HG02840 (cell line): Measurements from ENCODE around the gene BTLA.
"Not testable (repeated sequence)": the region's sequence is repeated elsewhere in the genome, so short reads cannot be mapped to it uniquely, and the experiment has no call there.

Experiments
- ATAC-seq: cut with Tn5 transposase; IDR thresholded peaks from one replicate; pipeline ENCODE4 v1.9.1; 2021; ENCODE audit warnings: mild to moderate bottlenecking, moderate library complexity, moderate number of reproducible peaks; ENCODE audit not compliant: unreplicated experiment, low FRiP score

BTLA gene

GRCh38 chr3:112492124-112492523, 7.1 kb downstream of the BTLA start:
- ATAC-seq, result no peak

- no peak for ATAC-seq
Measured at GRCh38 chr3:112491373-112491772, 7.9 kb downstream of the BTLA start.

DNA sequence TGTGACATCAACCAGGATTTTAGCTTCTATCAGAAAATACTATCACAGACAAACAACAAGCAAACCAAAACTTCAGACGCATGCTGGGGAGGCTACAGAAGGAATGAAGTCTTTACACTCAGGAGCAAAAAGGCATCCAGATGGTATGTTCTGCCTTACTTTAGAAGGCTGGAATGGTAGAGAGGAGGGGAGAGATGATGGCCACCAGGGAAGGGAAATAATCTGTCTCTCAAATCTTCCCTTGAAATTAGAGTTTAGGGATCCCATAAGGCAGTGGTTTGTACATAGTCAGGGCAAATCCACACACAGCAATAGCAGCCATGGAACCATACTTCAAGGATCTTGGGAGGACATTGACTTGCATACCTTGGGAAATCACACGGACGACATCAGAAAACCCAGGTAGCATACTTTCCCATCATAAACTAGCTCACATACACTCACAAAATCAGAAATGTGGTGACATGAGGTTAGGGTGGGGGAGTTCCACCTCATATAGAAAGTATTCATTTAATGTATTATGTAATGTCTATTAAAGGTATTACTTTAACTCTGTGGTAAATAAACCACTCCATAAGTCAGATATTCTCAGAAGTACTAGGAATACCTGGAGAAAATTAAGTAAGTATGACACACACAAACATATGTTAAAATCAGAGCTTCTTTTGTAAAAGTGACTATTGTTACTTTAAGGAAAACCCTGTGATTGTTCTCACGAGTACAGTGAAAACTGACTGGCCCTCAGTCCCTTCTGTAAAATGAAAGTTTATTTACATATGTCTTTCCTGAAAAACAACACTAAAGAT, 9.4 kb downstream of the BTLA start:
- ATAC-seq, result peak; percentile 50

DNA sequence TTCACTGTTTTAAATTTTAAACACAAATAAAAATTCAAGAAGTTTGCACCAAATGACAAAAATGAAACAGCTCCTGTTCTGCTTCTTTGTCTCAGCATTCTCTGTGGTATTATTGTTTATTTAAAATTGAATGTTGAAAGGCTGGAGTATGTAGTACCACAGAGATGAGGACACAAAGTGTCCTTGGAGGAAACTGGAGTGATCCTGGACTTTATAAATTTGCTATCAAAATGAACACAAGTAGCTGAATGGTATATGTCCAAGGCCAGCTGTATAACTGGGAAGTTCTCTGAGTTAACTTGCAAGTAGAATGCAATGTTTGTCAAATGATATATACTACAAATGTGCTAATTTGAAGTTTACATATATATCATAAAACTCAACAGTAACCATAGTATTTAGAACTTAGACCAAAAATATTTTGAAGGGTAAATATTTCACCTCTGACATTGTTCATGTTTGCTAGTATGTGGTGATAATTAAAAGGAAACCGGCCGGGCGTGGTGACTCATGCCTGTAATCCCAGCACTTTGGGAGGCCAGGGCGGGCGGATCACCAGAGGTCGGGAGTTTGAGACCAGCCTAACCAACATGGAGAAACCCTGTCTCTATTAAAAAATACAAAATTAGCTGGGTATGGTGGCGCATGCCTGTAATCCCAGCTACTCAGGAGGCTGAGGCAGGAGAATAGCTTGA, 12.3 kb downstream of the BTLA start:
- no peak for ATAC-seq

DNA sequence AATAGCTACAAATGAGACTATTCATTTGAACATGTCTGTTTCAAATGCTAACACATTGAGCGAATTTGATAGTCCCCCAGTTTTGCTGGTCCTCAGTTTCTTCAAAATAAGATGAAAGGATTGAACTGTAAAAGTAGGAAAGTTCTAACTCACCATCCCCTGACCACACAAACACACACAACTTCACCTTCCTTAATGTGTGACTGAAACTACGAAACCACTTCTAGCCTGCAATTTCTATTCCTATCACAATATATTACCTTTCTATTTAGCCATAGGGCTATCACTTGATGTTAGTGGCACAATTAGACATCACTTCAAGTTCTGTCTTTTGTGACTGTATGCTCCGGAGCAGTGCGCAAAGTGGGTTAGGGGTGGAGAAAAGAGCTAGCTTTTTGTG, 14.9 kb downstream of the BTLA start:
- ATAC-seq, result no peak

- ATAC-seq, result no peak
Measured at GRCh38 chr3:112482675-112483074, 16.6 kb downstream of the BTLA start.

GRCh38 chr3:112481302-112481721, 18.0 kb downstream of the BTLA start:
- no peak for ATAC-seq

DNA sequence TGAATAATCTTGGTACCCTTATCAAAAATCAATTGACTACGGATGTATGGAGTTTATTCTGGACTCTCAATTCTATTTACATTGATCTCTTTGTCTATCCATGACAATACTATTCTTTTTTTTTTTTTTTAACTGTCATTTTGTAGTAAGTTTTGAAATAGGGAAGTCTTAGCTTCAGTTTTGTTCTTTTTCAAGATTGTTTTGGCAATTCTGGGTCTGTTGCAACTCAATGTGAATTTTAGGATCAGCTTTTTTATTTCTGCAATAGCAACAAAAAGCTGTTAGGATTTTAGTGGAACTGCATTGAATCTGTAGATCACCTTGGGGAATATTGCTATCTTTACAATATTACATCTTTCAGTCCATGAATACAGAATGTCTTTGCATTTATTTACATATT, 21.4 kb downstream of the BTLA start:
- ATAC-seq, result no peak

DNA sequence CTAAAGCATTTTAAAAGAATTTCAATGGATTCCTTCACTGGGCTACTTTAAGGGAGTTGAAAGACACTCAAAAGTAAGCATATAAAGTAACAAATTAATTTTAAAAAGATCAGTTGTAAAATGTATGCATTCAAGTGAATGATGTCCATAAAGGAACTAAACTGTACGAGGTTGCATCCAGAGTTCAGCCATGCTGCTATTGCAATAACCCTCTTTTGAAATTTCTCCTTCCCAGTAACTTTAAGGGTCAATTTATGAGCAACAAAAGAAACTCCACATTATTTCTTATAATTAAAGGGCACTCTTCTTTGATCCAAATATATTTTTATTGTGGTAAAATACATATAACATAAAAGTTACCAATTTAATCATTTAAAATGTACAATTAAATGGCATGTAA, 22.9 kb downstream of the BTLA start:
- no peak for ATAC-seq

- no peak for ATAC-seq
Measured at GRCh38 chr3:112474796-112475195, 24.5 kb downstream of the BTLA start.

DNA sequence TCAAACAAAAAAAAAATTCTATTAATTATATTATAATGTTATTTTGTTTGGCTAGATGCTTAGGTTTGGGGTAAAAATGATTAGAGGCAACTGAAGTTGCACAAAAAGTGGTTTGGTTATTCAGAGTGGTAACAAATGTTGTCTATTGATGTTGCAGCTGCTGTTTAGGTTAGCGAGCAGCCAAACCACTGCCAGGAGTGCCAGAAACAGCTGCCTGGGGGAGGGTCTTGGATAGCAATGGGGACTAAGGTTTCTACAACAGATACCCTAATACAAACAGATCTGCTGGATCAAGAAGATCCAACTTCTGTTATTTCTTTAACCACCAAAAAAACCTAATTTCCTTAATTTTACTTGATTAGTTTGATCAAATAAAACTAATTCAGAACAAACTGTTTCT, 26.6 kb downstream of the BTLA start:
- ATAC-seq, result no peak

GRCh38 chr3:112471596-112472325, 27.5 kb downstream of the BTLA start:
- no peak for ATAC-seq

DNA sequence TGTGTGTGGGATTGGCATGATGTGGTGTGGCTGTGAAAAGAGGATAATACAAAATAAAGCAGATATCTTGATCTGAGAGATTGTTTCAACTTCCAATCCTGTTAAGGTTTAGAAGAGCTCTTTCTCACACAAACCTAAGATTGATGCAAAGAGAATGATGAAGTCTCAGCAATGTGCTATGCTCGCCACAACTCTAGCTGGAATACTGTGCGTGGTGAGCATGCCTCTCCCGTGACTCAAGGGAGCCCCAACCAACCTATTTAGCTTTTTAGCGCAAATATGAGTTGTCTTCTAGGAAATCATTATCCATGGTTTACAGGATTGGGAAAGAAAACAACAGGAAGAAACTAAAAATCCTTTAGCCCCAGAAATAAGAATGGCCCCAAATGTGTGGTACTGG, 28.5 kb downstream of the BTLA start:
- ATAC-seq, result no peak

- no peak for ATAC-seq
Measured at GRCh38 chr3:112469671-112470070, 29.6 kb downstream of the BTLA start.

DNA sequence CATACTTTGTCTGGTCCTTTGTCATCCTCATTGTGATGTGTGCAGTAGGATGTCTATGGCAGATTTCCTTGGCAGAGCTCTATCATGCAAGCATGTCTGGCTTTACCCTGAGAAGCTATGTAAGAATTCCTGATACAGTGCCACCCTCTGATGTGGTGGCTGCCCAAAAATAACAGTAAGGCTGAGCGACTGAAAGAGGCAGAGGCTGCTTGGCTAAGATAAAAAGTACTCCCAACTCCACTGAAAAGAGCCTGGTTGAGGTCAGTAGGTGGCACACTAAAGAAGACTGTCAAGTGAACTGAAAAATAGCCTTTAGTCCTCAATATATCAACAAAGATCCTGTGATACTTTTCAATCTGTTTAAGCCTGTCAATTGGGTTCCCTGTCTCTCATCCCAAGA, 31.7 kb downstream of the BTLA start:
- no peak for ATAC-seq

DNA sequence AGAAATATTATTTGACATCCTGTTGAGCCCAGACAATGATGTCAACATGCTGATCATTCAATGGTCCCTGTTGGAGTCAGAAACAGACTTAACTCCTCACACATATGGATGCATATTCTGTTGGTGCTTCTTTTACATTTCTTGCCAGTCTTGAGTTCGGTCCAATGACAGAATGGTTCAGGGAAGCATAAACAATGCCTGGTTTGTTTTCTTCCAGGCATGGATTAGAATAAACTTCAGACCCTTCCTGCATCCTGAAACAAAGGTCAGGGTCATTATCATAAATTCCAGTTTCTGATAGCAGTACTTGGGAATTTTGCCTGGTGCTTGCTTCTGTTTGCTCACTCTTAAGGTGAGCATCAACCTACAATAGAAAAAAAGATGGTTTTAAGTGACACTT, 33.3 kb downstream of the BTLA start:
- no peak for ATAC-seq

DNA sequence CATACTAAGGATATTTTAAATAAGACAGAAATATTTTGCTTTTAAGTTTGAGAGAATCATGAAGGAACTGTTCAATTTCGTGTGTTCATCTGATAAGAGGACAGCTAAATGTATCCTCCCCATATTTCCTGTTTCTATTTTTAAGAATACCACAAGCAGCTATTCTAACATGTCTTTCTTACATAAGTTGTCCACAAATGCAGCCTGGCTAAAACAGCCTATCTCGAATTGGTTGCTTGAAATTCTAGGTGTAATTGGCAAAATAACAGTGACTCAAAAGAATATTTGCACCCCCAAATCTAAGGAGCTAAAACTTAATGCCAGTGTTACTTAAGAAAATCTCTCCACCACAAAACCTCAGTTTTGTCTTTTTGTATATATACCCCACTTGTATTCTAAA, 35.0 kb downstream of the BTLA start:
- no peak for ATAC-seq

DNA sequence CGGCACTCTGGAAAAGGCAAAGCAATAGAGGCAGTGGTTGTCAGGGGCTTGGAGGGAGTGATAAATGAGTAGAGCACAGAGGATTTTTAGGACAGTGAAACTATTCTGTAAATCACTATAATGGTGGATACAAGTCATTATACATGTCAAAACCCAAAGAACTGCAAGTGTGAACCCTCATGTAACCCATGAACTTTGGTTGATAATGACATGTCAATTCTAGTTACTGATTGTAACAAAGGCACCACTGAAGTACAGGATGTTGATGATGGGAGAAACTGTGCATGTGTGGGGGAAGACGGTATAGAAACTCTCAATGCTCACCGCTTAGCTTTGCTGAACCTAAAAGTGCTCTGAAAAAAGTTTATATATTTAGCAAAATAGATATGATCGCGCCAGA, 36.0 kb downstream of the BTLA start:
- ATAC-seq, result no peak

GRCh38 chr3:112461787-112462186, 37.5 kb downstream of the BTLA start:
- not testable (repeated sequence) for ATAC-seq

DNA sequence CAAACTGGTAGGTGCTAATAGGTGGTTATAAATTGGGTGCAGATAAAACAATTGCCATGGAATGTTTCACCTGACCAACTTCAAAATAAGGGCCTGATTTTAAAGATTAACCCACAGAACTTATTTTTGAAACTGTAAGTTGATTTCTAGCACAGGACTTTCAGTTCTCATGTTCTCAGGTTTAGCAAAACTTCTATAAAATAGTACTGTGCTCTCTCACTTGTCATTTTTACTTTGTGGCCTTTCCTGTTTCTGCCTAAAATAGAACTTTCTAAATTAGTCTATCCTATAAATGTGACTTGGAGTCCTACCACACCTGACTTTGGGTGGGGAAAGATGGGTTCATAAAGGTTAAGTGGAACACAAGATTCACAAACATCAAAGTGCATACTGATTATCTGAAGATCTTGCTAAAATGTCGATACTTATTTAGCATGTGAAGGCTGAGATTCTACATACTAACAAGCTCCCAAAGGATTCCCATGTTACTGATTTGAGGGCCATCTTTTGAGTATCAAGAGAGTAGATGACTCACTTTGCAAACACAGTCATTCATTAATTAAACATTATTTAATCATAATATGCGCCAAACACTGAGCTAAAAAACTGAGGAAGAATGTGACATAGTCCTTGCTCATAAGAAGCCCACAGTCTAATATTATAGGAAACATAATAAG, 38.6 kb downstream of the BTLA start:
- ATAC-seq, result peak; percentile 57

GRCh38 chr3:112459750-112460149, 39.5 kb downstream of the BTLA start:
- no peak for ATAC-seq
